OCI-LY1 (cell line): ENCODE data around the gene EPHX1.

ENCODE experiments used
- CTCF ChIP-seq: fragments of 200-600 bp; sonication (generic), shearing (Covaris generic); IDR thresholded peaks from 2 replicates; pipeline ENCODE4 v1.5.1; 2017; ENCODE audit warnings: mild to moderate bottlenecking, antibody characterized with exemption, low read length, moderate library complexity, mixed read lengths
- EZH2 ChIP-seq: fragments of 200-600 bp; sonication (generic), shearing (Covaris generic); IDR thresholded peaks from 2 replicates; pipeline ENCODE4 v1.8.0; 2017; ENCODE audit warnings: borderline replicate concordance, mixed run types, mild to moderate bottlenecking, antibody characterized with exemption, low read length, moderate library complexity, mixed read lengths

DNA sequence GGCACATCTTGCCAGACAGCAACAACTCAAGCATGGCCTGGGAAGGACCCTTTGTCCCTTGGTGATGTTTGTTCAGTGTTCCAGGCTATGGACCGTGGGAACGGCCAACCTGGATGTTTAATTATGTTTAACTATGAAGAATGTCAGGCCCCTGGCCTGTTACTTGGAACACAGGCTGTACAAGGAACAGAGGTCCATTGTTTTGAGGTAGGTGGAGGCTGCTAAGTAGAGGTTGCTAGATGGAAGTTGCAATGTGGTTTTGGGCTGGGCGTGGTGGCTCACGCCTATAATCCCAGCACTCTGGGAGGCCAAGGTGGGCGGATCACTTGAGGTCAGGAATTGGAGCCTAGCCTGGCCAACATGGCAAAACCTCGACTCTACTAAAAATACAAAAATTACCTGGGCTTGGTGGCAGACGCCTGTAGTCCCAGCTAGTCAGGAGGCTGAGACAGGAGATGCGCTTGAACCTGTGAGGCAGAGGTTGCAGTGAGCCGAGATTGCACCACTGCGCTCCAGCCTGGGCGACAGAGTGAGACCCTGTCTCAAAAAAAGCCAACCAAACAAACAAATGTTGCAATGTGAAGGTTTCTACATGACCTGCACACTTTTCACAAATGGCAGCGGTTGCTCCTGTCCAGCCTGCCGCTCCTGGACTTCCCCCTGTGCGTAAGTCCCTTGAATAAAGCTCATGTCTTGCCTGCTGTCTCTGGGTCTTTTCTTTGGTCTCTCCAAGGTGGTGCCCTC is 81.5 kb downstream of the EPHX1 start:
- TF ChIP-seq CTCF: no peak
- no peak for TF ChIP-seq EZH2
